GM12801 (cell line): ENCODE results near the gene DNAJA4.

Experiments used
- CTCF ChIP-seq: IDR thresholded peaks from one replicate; pipeline ENCODE4 v1.5.1; 2011; ENCODE audit warnings: control low read depth; ENCODE audit not compliant: insufficient read length; ENCODE audit errors: extremely low read depth

Gene DNAJA4

GRCh38 chr15:78247911-78248310 lies 16.5 kb upstream of the DNAJA4 start:
- no peak for TF ChIP-seq CTCF

- no peak for TF ChIP-seq CTCF
Observed at GRCh38 chr15:78249131-78249530, 15.2 kb upstream of the DNAJA4 start.

- TF ChIP-seq CTCF: no peak
Observed at GRCh38 chr15:78251136-78251535, 13.2 kb upstream of the DNAJA4 start.

- no peak for TF ChIP-seq CTCF
Observed at GRCh38 chr15:78255421-78256043, 8.8 kb upstream of the DNAJA4 start.

GRCh38 chr15:78256044-78256437 lies 8.3 kb upstream of the DNAJA4 start:
- TF ChIP-seq CTCF: no peak

GRCh38 chr15:78257681-78258080 lies 6.7 kb upstream of the DNAJA4 start:
- no peak for TF ChIP-seq CTCF

- no peak for TF ChIP-seq CTCF
Observed at GRCh38 chr15:78259232-78259631, 5.1 kb upstream of the DNAJA4 start.

- no peak for TF ChIP-seq CTCF
Observed at GRCh38 chr15:78260489-78260888, 3.9 kb upstream of the DNAJA4 start.
